ENCODE data around the gene PRTFDC1.
"Not testable (repeated sequence)": the region's sequence is repeated elsewhere in the genome, so short reads cannot be mapped to it uniquely, and the experiment has no call there.

PRTFDC1 gene

GRCh38 chr10:24966962-24967481 is 14.6 kb upstream of the PRTFDC1 start:
- in situ Hi-C loops (cut with MboI; ENCODE audit: low sequenced_read_pairs) = no loop called here

DNA sequence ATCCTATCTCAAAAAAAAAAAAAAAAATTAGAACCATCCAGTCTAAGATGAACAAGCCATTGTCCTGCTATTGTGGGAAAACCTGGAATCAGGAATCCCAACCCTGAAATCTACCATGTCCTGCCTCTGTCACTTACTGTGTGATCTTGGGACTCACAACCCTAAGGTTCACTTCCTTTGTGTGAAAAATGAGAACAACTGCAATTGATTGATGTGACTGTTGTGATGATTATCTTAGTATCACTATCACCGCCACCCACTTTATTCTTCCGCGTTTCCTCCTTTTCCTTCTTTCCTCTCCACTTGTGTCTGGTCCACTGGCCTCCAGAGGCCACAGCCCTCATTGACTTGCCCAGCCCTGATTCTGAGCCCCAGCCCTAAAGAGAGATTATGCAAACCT is 12.6 kb upstream of the PRTFDC1 start:
- in situ Hi-C loops (cut with MboI; ENCODE audit: low sequenced_read_pairs) = no loop called here

DNA sequence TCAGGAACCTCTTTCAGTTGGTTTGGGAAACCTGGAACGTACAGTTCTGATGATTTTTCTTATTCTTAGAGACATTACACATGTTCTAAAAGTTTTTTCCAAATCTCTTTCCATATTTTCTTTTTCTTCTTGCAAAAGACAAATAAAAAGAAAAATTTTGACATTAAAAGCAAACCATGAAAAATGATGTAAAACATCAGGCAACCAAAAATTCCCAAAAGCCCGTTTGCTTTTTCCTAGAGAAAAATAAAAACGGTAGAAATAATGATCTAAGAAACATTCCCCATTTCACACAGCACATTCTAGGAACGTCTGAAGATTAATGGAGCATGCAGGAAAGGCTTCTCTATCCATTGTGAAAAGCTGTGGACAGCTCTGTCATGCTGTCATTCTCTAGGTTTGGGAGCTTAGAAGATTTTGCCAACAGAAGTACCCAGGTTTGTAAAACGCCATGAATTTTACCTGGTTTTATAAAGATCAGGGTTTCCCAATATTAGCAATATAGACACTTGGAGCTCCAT is 11.2 kb upstream of the PRTFDC1 start:
- in situ Hi-C loops (cut with MboI; ENCODE audit: low sequenced_read_pairs) = no loop called here

GRCh38 chr10:24962995-24963394 is 10.6 kb upstream of the PRTFDC1 start:
- in situ Hi-C loops (cut with MboI; ENCODE audit: low sequenced_read_pairs) = no loop called here

DNA sequence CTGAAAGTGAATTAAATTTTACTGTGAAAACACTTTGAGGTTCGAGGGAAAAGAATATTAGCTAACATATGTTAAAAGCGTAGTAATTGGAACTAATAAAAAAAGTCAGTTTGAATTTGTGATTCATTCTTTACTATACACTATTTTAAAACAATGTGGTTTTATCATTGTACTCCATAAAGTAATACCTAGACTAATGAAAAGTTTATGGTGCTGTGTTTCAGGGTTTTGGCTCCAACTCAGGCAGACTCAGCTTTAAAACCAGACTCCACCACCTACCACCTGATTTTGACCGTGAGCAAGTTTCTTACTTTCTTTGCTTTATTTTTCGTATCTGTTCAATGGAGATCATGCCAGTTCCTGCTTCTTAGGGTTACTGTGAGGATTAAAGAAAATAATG is 9.2 kb upstream of the PRTFDC1 start:
- in situ Hi-C loops (cut with MboI; ENCODE audit: low sequenced_read_pairs) = no loop called here

GRCh38 chr10:24959382-24959730 is 7.0 kb upstream of the PRTFDC1 start:
- in situ Hi-C loops (cut with MboI; ENCODE audit: low sequenced_read_pairs) = no loop called here

DNA sequence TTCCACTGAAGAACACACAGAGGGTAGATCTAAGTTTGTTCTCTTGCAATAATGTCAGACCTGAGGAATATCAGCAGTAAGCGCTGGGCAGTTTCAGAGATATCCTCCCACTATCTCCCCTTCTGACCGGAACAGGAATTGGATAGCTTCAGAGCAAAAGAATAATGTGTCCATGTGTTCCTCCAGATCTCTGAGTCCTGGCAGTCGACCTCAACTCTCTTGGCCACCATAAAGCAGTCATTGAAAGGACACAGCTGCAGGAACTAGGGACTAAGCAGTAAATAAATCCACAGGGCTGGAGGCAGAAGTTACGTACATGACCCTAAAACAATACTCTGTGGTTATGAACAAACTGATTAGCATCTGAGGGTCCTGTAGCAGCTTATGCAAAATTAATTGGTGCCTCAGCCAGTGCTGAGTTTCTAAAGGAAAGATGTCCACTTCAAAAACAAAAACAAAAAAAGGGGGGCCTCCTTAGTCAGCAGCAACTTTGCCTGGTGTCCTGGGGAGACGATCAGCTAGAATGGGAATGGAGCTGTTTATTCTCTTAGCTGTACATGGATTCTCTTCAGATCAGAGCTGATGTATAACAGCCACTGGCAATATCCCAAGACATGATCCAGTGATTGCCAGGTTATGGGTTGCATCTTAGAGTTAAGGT is 6.4 kb upstream of the PRTFDC1 start:
- in situ Hi-C loops (cut with MboI; ENCODE audit: low sequenced_read_pairs) = no loop called here

DNA sequence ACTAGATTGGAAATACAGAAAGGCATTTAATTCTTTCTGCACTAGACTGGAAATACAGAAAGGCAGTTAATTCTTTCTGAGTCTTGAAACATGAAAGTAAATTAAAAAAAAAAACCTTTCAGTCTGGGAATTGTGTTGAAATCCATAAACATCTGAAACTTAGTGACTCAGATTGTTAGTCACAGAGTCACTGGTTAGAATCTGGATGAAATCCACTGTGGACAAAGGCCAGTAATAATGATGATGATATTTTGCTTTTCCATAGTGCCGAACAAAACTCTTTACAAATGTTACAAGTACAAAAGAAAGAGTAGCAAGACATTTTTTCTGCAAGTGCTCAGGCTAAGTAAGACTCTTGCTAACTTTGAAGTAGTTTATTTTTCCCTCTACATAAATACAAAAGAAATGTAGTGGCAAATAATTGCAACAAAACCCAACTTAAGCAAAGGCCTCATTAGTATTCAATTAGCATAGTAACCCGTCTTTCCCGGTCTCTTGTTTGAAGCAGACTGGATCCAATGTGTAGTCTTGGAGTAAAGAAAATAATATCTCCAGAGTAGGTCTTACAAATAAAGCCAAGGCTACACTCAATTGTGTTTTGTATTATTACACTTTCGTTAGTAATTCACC is 5.8 kb upstream of the PRTFDC1 start:
- in situ Hi-C loops (cut with MboI; ENCODE audit: low sequenced_read_pairs) = no loop called here

DNA sequence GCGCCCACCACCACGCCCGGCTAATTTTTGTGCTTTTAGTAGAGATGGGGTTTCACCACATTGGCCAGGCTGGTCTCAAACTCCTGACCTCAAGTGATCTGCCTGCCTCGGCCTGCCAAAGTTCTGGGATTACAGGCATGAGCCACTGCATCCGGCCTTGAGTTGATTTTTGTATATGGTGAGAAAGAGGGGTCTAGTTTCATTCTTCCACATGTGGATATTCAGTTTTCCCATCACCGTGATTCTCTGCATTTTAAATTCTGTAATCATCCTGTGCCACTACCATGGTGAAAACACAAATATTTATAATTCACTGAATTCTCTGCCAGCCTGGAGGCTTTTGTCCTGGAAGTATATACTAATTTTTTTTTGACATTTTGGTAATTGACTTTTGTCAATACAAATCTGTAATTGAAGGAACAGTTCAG is 5.2 kb upstream of the PRTFDC1 start:
- in situ Hi-C loops (cut with MboI; ENCODE audit: low sequenced_read_pairs) = not testable (repeated sequence)

- in situ Hi-C loops (cut with MboI; ENCODE audit: low sequenced_read_pairs) = no loop called here
These were observed 1.3 kb upstream of the PRTFDC1 start for GRCh38 chr10:24953675-24954074.

DNA sequence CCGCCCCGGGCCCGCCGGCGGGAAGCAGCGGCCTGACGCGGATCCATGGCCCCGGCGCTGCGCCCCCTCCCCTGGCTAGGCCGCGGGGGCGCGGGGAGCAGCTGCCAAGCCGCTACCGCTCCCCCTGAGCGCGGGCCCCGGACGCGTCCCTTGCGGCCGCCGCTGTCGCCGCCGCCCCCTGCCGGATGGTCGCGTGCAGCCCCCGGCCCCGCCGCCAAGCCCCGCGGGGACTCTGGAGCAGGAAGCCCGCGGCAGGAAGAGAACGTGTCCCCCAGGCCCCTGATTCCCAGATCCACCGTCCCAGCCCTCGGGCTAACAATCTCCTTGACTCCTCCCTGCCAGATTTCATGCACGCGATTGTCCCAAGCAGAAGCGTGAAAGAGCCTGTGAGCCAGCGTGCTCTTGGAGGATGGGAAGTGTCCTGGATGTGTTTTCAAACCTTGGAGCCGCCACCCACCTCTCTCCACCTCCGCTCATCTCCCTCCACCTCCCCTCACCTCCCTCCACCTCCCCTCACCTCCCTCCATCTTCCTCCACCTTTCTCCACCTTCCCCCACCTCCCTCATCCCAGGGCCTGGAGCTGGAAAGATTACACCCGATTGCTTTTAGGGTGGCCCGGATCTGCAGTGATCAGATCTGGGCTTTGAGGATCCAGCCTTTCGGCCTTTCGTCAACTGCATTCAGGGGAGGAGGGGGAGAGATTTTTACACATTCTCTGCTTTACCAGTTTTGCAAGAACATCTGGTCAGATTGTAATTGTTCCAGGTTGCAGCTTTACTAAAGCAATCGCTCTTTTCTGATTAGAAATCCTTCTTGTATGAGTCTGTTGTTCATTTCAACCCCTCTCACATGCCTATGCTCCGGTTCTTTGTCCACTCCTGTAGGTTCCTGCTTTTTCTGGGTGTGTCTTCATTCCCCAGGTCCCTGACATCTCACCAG is 570 bp upstream of the PRTFDC1 start:
- in situ Hi-C loops (cut with MboI; ENCODE audit: low sequenced_read_pairs) = no loop called here

DNA sequence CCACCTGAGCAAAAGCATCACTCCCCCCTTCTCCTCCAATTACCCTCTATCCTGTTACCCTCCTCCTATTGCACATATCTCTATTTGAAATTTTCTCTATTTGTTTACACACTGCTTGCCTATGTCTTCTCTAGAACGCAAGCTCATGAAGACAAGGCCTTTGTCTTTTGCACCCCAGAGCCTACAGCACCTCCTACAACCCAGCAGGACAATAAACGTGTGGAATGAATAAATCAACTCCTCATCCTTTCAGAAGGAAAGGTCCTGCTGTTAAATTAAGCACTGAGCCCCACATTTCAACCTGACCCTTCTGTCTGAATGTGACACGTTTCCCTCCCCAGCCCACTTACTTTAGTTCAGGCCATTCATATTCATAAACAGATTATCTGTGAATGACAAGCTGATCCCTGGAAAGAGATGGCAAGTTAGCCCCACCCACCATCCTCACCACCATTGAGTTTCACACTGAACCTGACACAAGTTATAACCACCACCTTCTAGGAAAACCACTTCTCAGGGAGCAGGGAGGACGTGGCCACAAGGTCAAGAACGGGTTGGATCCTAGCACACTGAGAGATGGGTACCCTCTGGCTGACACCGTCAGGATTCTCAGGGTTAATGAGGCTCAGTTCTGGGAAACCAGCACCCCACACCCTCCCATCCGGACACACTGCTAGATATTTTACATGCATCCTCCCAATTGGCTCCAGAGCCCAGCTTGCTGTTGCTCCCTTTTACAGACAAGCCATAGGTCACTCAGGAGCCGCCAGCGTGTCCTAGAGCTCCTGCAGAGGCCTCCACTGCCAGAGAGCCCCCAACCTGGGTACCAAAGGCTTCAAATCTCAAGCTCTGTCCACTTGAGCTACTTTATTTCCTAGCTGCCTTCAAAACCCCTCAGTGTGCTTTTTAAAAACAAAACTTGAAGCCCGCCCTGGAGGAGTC is 934 bp downstream of the PRTFDC1 start:
- in situ Hi-C loops (cut with MboI; ENCODE audit: low sequenced_read_pairs) = no loop called here

DNA sequence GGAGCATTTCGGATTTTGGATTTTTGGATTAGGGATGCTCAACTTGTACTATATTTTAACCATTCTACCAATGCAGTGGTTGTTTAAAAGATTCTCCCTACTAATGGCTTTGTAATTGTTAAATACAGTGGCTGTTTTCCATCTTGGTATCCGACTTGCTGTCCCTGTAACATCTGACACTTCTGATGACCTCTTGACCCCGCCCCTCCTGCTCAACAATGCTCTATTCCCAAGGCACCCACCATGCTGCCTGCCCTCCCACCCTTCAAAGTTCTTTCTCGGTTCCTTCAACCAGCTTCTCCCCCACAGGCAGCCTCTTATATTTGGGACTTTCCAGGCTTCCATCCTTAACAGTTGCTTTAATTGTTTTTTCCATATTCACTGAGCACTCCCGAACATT is 2.0 kb downstream of the PRTFDC1 start:
- in situ Hi-C loops (cut with MboI; ENCODE audit: low sequenced_read_pairs) = no loop called here

DNA sequence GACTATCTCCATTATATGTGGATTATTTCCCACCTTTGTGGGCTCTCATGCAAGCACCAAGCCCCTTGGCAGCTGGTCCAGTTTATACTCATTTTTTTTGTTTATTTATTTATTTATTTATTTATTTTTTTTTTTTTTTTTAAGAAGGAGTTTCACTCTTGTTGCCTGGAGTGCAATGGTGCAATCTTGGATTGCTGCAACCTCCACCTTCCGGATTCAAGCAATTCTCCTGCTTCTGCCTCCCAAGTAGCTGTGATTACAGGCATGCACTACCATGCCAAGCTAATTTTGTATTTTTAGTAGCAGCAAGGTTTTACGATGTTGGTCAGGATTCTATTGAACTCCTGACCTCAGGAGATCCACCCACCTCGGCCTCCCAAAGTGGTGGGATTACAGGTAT is 2.8 kb downstream of the PRTFDC1 start:
- in situ Hi-C loops (cut with MboI; ENCODE audit: low sequenced_read_pairs) = no loop called here

GRCh38 chr10:24947304-24948097 is 4.9 kb downstream of the PRTFDC1 start:
- in situ Hi-C loops (cut with MboI; ENCODE audit: low sequenced_read_pairs) = no loop called here

DNA sequence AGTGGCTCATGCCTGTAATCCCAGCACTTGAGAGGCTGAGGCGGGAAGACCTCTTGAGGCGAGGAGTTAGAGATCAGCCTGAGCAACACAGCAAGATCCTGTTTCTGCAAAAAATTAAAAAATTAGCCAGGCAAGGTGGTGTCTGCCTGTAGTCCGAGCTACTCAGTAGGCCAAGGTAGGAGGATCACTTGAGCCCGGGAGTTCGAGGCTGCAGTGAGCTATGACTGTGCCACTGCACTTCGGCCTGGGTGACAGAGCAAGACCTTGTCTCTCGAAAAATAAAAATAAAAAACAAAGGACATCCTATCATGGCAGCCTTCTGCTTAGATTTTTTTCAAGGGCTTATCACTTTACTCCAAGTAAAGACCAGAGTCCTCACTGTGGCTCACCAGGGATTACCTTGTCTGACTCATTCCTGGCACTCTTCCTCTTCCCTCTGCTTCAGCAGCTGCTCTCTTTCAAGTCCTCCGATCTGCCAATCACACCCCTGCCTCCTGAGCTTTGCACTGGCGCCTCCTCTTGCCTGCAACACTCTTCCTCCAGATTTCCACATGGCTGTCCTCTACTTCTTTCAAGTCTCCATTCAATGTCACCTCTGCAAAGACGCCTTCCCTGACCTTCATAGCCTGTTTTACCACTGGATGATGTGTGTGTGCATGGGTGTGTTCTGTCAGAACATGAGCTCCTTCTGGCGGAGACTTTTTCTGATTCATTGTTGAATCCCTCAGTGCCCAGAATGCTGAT is 7.7 kb downstream of the PRTFDC1 start:
- in situ Hi-C loops (cut with MboI; ENCODE audit: low sequenced_read_pairs) = no loop called here

DNA sequence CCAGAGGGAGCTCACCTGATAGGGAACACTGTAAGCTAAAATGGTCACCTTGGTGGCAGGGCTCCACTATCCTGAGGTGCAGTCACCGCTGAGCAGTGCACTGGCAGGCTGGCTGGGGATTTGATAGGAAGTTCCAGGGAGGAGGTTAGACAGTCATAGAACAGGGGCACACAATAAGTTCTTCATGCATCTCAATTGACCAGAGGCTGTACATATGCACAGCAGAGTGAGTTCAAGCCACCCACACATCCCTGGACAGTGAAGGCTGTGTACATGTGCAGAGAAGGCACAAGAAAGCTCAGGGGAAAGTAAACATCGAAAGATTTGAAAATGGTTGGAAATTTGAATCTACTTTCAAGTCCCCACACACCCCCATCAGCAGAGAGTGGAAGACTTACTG is 13.9 kb downstream of the PRTFDC1 start:
- in situ Hi-C loops (cut with MboI; ENCODE audit: low sequenced_read_pairs) = no loop called here

DNA sequence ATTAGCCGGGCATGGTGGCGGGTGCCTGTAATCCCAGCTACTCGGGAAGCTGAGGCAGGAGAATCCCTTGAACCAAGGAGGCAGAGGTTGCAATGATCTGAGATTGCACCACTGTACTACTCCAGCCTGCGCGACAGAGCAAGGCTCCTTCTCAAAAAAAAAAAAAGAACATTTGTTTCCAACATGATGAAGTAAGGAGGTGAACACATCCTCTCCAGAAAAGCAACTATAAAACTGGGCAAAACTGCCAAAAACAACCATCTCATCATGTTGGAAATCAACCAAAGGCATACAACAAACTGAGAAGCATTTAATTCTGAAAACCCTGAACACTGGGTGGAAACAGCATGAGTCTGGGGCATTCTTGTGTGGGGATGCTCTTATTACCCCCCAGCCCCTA is 14.3 kb downstream of the PRTFDC1 start:
- in situ Hi-C loops (cut with MboI; ENCODE audit: low sequenced_read_pairs) = no loop called here
